Uterus (tissue), 4 donors: ENCODE results near the gene USO1. TPM values are rescaled to one million over a fixed set of nuclear protein-coding genes. Genes with fewer than 3 reads are reported as not detected.

Experiments
- DNase-seq, 2 donors: peaks; one replicate each; pipeline ENCODE4 v3.0.0-alpha.2; 2019 to 2020
- H3K27ac ChIP-seq, 2 donors: fragments of 200-600 bp; sonication (generic); 1 replicate in 1 of 2; 2 replicates in 1 of 2; pipeline ENCODE4 v1.5.1; 2016 to 2018
- H3K27me3 ChIP-seq, 2 donors: fragments of 200-600 bp; sonication (generic); one replicate each; pipeline ENCODE4 v1.5.1; 2018 to 2019; ENCODE audit warnings: control low read depth in 1 of 2
- H3K36me3 ChIP-seq, 2 donors: fragments of 200-600 bp; sonication (generic); one replicate each; pipeline ENCODE4 v1.5.1; 2019; ENCODE audit warnings: control low read depth in 1 of 2
- H3K4me1 ChIP-seq, 2 donors: fragments of 200-600 bp; sonication (generic); one replicate each; pipeline ENCODE4 v1.5.1; 2018 to 2019; ENCODE audit warnings: control low read depth in 1 of 2
- H3K4me3 ChIP-seq, 2 donors: fragments of 200-600 bp; sonication (generic); 1 replicate in 1 of 2; 2 replicates in 1 of 2; pipeline ENCODE4 v1.5.1; 2018 to 2019; ENCODE audit warnings: mild to moderate bottlenecking in 1 of 2
- H3K9me3 ChIP-seq, 2 donors: fragments of 200-600 bp; sonication (generic); one replicate each; pipeline ENCODE4 v1.5.1; 2019; ENCODE audit warnings: control low read depth in 1 of 2
- CTCF ChIP-seq, 4 experiments: fragments of 200-600 bp in 2 of 4; fragments of 450-650 bp in 2 of 4; sonication (generic) in 2 of 4; IDR thresholded peaks; one replicate each; pipeline ENCODE4 v1.5.1; 2016 to 2019; ENCODE audit warnings: antibody characterized with exemption in 4 of 4, mild to moderate bottlenecking in 2 of 4, moderate library complexity in 1 of 4
- POLR2A ChIP-seq, 2 donors: fragments of 450-650 bp; IDR thresholded peaks; one replicate each; pipeline ENCODE4 v1.6.1; 2016; ENCODE audit warnings: antibody characterized with exemption in 2 of 2, mild to moderate bottlenecking in 1 of 2, moderate library complexity in 1 of 2
- intact Hi-C: fragments of 100-400 bp; cut with DNase I; formaldehyde crosslinking; loops from one replicate; pipeline ENCODE4 v1.15.1; 2023; ENCODE audit warnings: low total_unique reads
- total RNA-seq, 4 donors: library from RNA; depleted of rRNA in 3 of 4; stranded (reverse); fragments of >200 nt in 3 of 4; gene quantifications; one replicate each; pipeline versions ENCODE4 v1.1.0 to v1.2.4, GENCODE V29; 2014 to 2023
- donor health status: DM: yes; HTN: yes; CAD: no.

Gene USO1
- total RNA-seq, 4 donors from 2014 or later, result 20.0 to 127 (median 59.4) TPM

GRCh38 chr4:75696581-75696980 is 27.8 kb upstream of the USO1 start:
- H3K27me3 ChIP-seq, result no peaks in the 10 kb centered on the region
- DNase-seq, result no peak
- no peak overlapping the region for H3K27ac ChIP-seq
- no peaks in the 10 kb centered on the region for H3K36me3 ChIP-seq
- no peaks in the 10 kb centered on the region for H3K4me1 ChIP-seq
- TF ChIP-seq POLR2A (IDR thresholded peaks at IDR 0.05), result no peak
- TF ChIP-seq CTCF (IDR thresholded peaks at IDR 0.05), result no peak
- no peaks in the 10 kb centered on the region for H3K9me3 ChIP-seq
- intact Hi-C loops, result no loop called here
- H3K4me3 ChIP-seq, result no peak overlapping the region

GRCh38 chr4:75698162-75698962 is 26.0 kb upstream of the USO1 start:
- intact Hi-C loops, result no loop called here
- Histone ChIP-seq H3K27ac (no peak overlapping the region), H3K36me3 (no peaks in the 10 kb centered on the region)

GRCh38 chr4:75698963-75699228 is 25.5 kb upstream of the USO1 start:
- intact Hi-C loops, result no loop called here
- TF ChIP-seq CTCF (IDR thresholded peaks at IDR 0.05) (no peak), POLR2A (IDR thresholded peaks at IDR 0.05) (no peak)
- Histone ChIP-seq H3K27ac (no peak overlapping the region), H3K4me1 (no peaks in the 10 kb centered on the region), H3K27me3 (no peaks in the 10 kb centered on the region), H3K9me3 (no peaks in the 10 kb centered on the region), H3K4me3 (no peak overlapping the region), H3K36me3 (no peaks in the 10 kb centered on the region)
- DNase-seq, result no peak

More at GRCh38 chr4:75698162-75698962, 26.0 kb upstream of the USO1 start:
- Histone ChIP-seq H3K4me1 (no peaks in the 10 kb centered on the region), H3K9me3 (no peaks in the 10 kb centered on the region), H3K27me3 (no peaks in the 10 kb centered on the region), H3K4me3 (no peak overlapping the region)
- no peak for DNase-seq
- TF ChIP-seq POLR2A (IDR thresholded peaks at IDR 0.05) (no peak), CTCF (IDR thresholded peaks at IDR 0.05) (no peak)

GRCh38 chr4:75699299-75699698 is 25.1 kb upstream of the USO1 start:
- Histone ChIP-seq H3K4me1 (no peaks in the 10 kb centered on the region), H3K9me3 (no peaks in the 10 kb centered on the region), H3K36me3 (no peaks in the 10 kb centered on the region), H3K27me3 (no peaks in the 10 kb centered on the region), H3K4me3 (no peak overlapping the region), H3K27ac (no peak overlapping the region)
- no peak for TF ChIP-seq POLR2A (IDR thresholded peaks at IDR 0.05)
- TF ChIP-seq CTCF (IDR thresholded peaks at IDR 0.05), result no peak
- DNase-seq, result no peak
- intact Hi-C loops, result no loop called here

GRCh38 chr4:75702919-75703411 is 21.4 kb upstream of the USO1 start:
- intact Hi-C loops, result no loop called here
- Histone ChIP-seq H3K4me3 (no peak overlapping the region), H3K9me3 (no peaks in the 10 kb centered on the region), H3K27ac (no peak overlapping the region), H3K4me1 (no peaks in the 10 kb centered on the region), H3K27me3 (no peaks in the 10 kb centered on the region), H3K36me3 (no peaks in the 10 kb centered on the region)
- TF ChIP-seq CTCF (IDR thresholded peaks at IDR 0.05), result no peak
- no peak for TF ChIP-seq POLR2A (IDR thresholded peaks at IDR 0.05)
- no peak for DNase-seq
